Vagina (tissue), 2 donors: Measurements from ENCODE around the gene AP1G2. TPM values are rescaled to one million over a fixed set of nuclear protein-coding genes. Genes with fewer than 3 reads are reported as not detected.
A peak's percentile ranks its signal among the peaks of the same experiment; 100 is the strongest.

Source experiments
- DNase-seq, 2 donors: peaks; one replicate each; pipeline ENCODE4 v3.0.0-alpha.2; 2017; ENCODE audit errors: extremely low spot score in 2 of 2
- H3K27ac ChIP-seq: fragments of 200-600 bp; sonication (generic); one replicate; pipeline ENCODE4 v1.5.1; 2019
- H3K27me3 ChIP-seq: fragments of 200-600 bp; sonication (generic); one replicate; pipeline ENCODE4 v1.5.1; 2019
- H3K36me3 ChIP-seq, 2 donors: fragments of 200-600 bp; sonication (generic); one replicate each; pipeline ENCODE4 v1.5.1; 2017 to 2019
- H3K4me1 ChIP-seq: fragments of 200-600 bp; sonication (generic); one replicate; pipeline ENCODE4 v1.5.1; 2019
- H3K4me3 ChIP-seq, 2 donors: fragments of 200-600 bp; sonication (generic); 1 replicate in 1 of 2; 2 replicates in 1 of 2; pipeline ENCODE4 v1.5.1; 2016 to 2019
- H3K9me3 ChIP-seq: fragments of 200-600 bp; sonication (generic); one replicate; pipeline ENCODE4 v1.5.1; 2019
- CTCF ChIP-seq, 3 experiments: fragments of 450-650 bp in 2 of 3; fragments of 200-600 bp in 1 of 3; sonication (generic) in 1 of 3; IDR thresholded peaks; one replicate each; pipeline ENCODE4 v1.5.1; 2017 to 2019; ENCODE audit warnings: antibody characterized with exemption in 3 of 3, mild to moderate bottlenecking in 2 of 3, moderate library complexity in 2 of 3
- POLR2A ChIP-seq, 2 donors: fragments of 450-650 bp; IDR thresholded peaks; one replicate each; pipeline ENCODE4 v1.6.1; 2017; ENCODE audit warnings: antibody characterized with exemption in 2 of 2, mild to moderate bottlenecking in 2 of 2, moderate library complexity in 2 of 2
- POLR2AphosphoS5 ChIP-seq, 2 donors: sonication (generic); formaldehyde crosslinking; IDR thresholded peaks; one replicate each; pipeline ENCODE4 v1.9.0; 2017; ENCODE audit warnings: antibody characterized with exemption in 2 of 2, mild to moderate bottlenecking in 2 of 2, low read depth in 1 of 2; ENCODE audit not compliant: insufficient read depth in 1 of 2
- intact Hi-C: fragments of 100-400 bp; cut with DNase I; formaldehyde crosslinking; loops from one replicate; pipeline ENCODE4 v1.15.1; 2023
- total RNA-seq: library from RNA; depleted of rRNA; stranded (reverse); fragments of >200 nt; gene quantifications from one replicate; pipeline ENCODE4 v1.2.3, GENCODE V29; 2016

Gene AP1G2
- 122 TPM for total RNA-seq

- Histone ChIP-seq H3K27me3 (no peaks in the 10 kb centered on the region), H3K4me3 (peak within 1 kb of the TSS; percentile 65 to 66), H3K9me3 (no peaks in the 10 kb centered on the region), H3K4me1 (peaks cover 23% of the 10 kb centered on the region), H3K27ac (peak within 1 kb of the TSS; percentile 85), H3K36me3 (peaks cover 0 to 3% of the 10 kb centered on the region in 2 donors)
- intact Hi-C loops, result no loop called here
- no peak for DNase-seq
- TF ChIP-seq POLR2AphosphoS5 (IDR thresholded peaks at IDR 0.05; ENCODE audit: insufficient read depth in 1 of 2, low read depth in 1 of 2), result peak; percentile 31 to 90
- TF ChIP-seq POLR2A (IDR thresholded peaks at IDR 0.05), result no peak
Measured at GRCh38 chr14:23567186-23568020, at the start of gene AP1G2. Gene AP1G2 (minus strand): TSS chr14:23567791. CDS start chr14:23567314, 477 bp downstream.

- no peaks in the 10 kb centered on the region for H3K9me3 ChIP-seq
- intact Hi-C loops, result no loop called here
- no peak for DNase-seq
Measured at GRCh38 chr14:23615856-23616255, 48.3 kb upstream of the AP1G2 start.

GRCh38 chr14:23614395-23614828, 46.8 kb upstream of the AP1G2 start:
- TF ChIP-seq POLR2A (IDR thresholded peaks at IDR 0.05) (no peak), POLR2AphosphoS5 (IDR thresholded peaks at IDR 0.05; ENCODE audit: insufficient read depth in 1 of 2, low read depth in 1 of 2) (no peak), CTCF (IDR thresholded peaks at IDR 0.05) (no peak)
- H3K27ac ChIP-seq, result no peak overlapping the region
- no peaks in the 10 kb centered on the region for H3K27me3 ChIP-seq
- H3K4me3 ChIP-seq, result no peak overlapping the region
- H3K9me3 ChIP-seq, result no peaks in the 10 kb centered on the region
- H3K36me3 ChIP-seq, result no peaks in the 10 kb centered on the region
- DNase-seq, result no peak
- no peaks in the 10 kb centered on the region for H3K4me1 ChIP-seq
- intact Hi-C loops, result no loop called here

More at GRCh38 chr14:23615856-23616255, 48.3 kb upstream of the AP1G2 start:
- TF ChIP-seq POLR2AphosphoS5 (IDR thresholded peaks at IDR 0.05; ENCODE audit: insufficient read depth in 1 of 2, low read depth in 1 of 2) (no peak), POLR2A (IDR thresholded peaks at IDR 0.05) (no peak), CTCF (IDR thresholded peaks at IDR 0.05) (no peak)
- H3K4me1 ChIP-seq, result no peaks in the 10 kb centered on the region
- H3K36me3 ChIP-seq, result no peaks in the 10 kb centered on the region
- no peak overlapping the region for H3K27ac ChIP-seq
- no peak overlapping the region for H3K4me3 ChIP-seq
- no peaks in the 10 kb centered on the region for H3K27me3 ChIP-seq

- no peaks in the 10 kb centered on the region for H3K27me3 ChIP-seq
- H3K4me3 ChIP-seq, result no peak overlapping the region
- H3K4me1 ChIP-seq, result no peaks in the 10 kb centered on the region
- no peaks in the 10 kb centered on the region for H3K9me3 ChIP-seq
- intact Hi-C loops, result no loop called here
- TF ChIP-seq POLR2A (IDR thresholded peaks at IDR 0.05) (no peak), POLR2AphosphoS5 (IDR thresholded peaks at IDR 0.05; ENCODE audit: insufficient read depth in 1 of 2, low read depth in 1 of 2) (no peak), CTCF (IDR thresholded peaks at IDR 0.05) (no peak)
- H3K27ac ChIP-seq, result no peak overlapping the region
- DNase-seq, result no peak
- H3K36me3 ChIP-seq, result no peaks in the 10 kb centered on the region
Measured at GRCh38 chr14:23613242-23614070, 45.9 kb upstream of the AP1G2 start.

- no peak for DNase-seq
- Histone ChIP-seq H3K4me3 (no peak overlapping the region), H3K27ac (no peak overlapping the region), H3K27me3 (no peaks in the 10 kb centered on the region), H3K9me3 (no peaks in the 10 kb centered on the region), H3K36me3 (no peaks in the 10 kb centered on the region), H3K4me1 (no peaks in the 10 kb centered on the region)
- no peak for TF ChIP-seq POLR2AphosphoS5 (IDR thresholded peaks at IDR 0.05; ENCODE audit: insufficient read depth in 1 of 2, low read depth in 1 of 2)
- TF ChIP-seq CTCF (IDR thresholded peaks at IDR 0.05), result no peak
- TF ChIP-seq POLR2A (IDR thresholded peaks at IDR 0.05), result no peak
- intact Hi-C loops, result no loop called here
Measured at GRCh38 chr14:23612802-23613201, 45.2 kb upstream of the AP1G2 start.
